HepG2 (cell line): Measurements from ENCODE around the gene KLKB1. TPM values are rescaled to one million over a fixed set of nuclear protein-coding genes. Genes with fewer than 3 reads are reported as not detected.

Experiments
- ATAC-seq: fragments of 200-7000 bp; cut with Tn5 transposase; 3 replicates; pipeline ENCODE4 v1.9.1; 2020; ENCODE audit warnings: mild to moderate bottlenecking, moderate library complexity
- BruUV-seq: library from RNA; stranded (reverse); fragments of 400-500 nt; replicated peaks from 2 replicates; lab custom pipeline; 2021; lab: Mats Ljungman, UMichigan
- CTCF ChIA-PET: fragments of 300-600 bp; formaldehyde crosslinking; extraction: SDS; loops from one replicate; lab custom pipeline; 2021; ENCODE audit warnings: low total read pairs, inconsistent platforms, low intra/inter-chr PET ratio; lab: Yijun Ruan, JAX
- POLR2A ChIA-PET: fragments of 350-600 bp; sonication (Branson Sonifier 250); formaldehyde crosslinking; loops from one replicate; lab custom pipeline; 2020; ENCODE audit warnings: antibody characterized with exemption, inconsistent platforms; lab: Yijun Ruan, JAX
- DNase-seq: peaks from one replicate; pipeline ENCODE4 v3.0.0-alpha.2; 2015; ENCODE audit warnings: low spot score
- FAIRE-seq: peaks from 3 replicates; lab custom pipeline; 2011; peaks lifted over from hg19 to GRCh38; lab: Jason Lieb, UNC
- H2AFZ ChIP-seq: one replicate; pipeline ENCODE4 v1.6.1; 2011; ENCODE audit warnings: low read length, inconsistent platforms
- H3K27ac ChIP-seq: fragments of 300-600 bp; 3 replicates; pipeline ENCODE4 v1.8.0; 2011; ENCODE audit warnings: mixed run types, mild to moderate bottlenecking, mixed read lengths, low read length, inconsistent platforms; ENCODE audit not compliant: insufficient read depth; ENCODE audit errors: extremely low read length
- H3K27me3 ChIP-seq, 2 experiments: fragments of 200-600 bp in 1 of 2; 2 replicates in 1 of 2; 3 replicates in 1 of 2; pipeline versions ENCODE4 v1.6.0 to v1.8.0; 2011; ENCODE audit warnings: low read length in 2 of 2, mild to moderate bottlenecking in 2 of 2, moderate library complexity in 2 of 2, inconsistent platforms in 1 of 2; ENCODE audit not compliant: insufficient read depth in 2 of 2, control insufficient read depth in 1 of 2
- H3K36me3 ChIP-seq, 2 experiments: fragments of 200-600 bp in 1 of 2; replicated peaks in 1 of 2; 2 replicates in 1 of 2; 3 replicates in 1 of 2; pipeline versions ENCODE4 v1.5.1 to v1.8.0; 2011; ENCODE audit warnings: low read length in 2 of 2, inconsistent platforms in 1 of 2; ENCODE audit not compliant: insufficient read depth in 2 of 2, control insufficient read depth in 1 of 2
- H3K4me1 ChIP-seq: 2 replicates; pipeline ENCODE4 v1.5.1; 2012; ENCODE audit warnings: low read length, inconsistent platforms; ENCODE audit not compliant: insufficient read depth
- H3K4me2 ChIP-seq: 2 replicates; pipeline ENCODE4 v1.6.0; 2011; ENCODE audit warnings: low read depth, low read length, inconsistent platforms
- H3K4me3 ChIP-seq, 3 experiments: fragments of 200-600 bp in 1 of 3; sonication (generic), shearing (Covaris generic) in 1 of 3; replicated peaks in 1 of 3; 2 replicates each; pipeline ENCODE4 v1.5.1; 2011 to 2016; ENCODE audit warnings: low read length in 3 of 3, inconsistent platforms in 2 of 3, low read depth in 2 of 3, mild to moderate bottlenecking in 2 of 3, control low read depth in 1 of 3, mixed read lengths in 1 of 3; ENCODE audit not compliant: insufficient read depth in 1 of 3
- H3K79me2 ChIP-seq: one replicate; pipeline ENCODE4 v1.6.1; 2011; ENCODE audit warnings: low read length, inconsistent platforms; ENCODE audit not compliant: insufficient read depth
- H3K9ac ChIP-seq: 2 replicates; pipeline ENCODE4 v1.6.0; 2011; ENCODE audit warnings: mild to moderate bottlenecking, low read depth, low read length, inconsistent platforms; ENCODE audit not compliant: insufficient read depth
- H3K9me3 ChIP-seq: 2 replicates; pipeline ENCODE4 v1.5.1; 2012; ENCODE audit warnings: mild to moderate bottlenecking, low read length
- H4K20me1 ChIP-seq: 2 replicates; pipeline ENCODE4 v1.6.0; 2011; ENCODE audit warnings: inconsistent platforms, mild to moderate bottlenecking, low read length, moderate library complexity; ENCODE audit not compliant: insufficient read depth
- GFI1 ChIP-seq: sonication (generic); formaldehyde crosslinking; IDR thresholded peaks from 2 replicates; pipeline ENCODE4 v1.5.0; 2020; ENCODE audit warnings: missing genetic modification reagents, mild to moderate bottlenecking, borderline replicate concordance
- GTF2F1 ChIP-seq: fragments of 150-350 bp; IDR thresholded peaks from 2 replicates; pipeline ENCODE4 v1.6.1; 2014; ENCODE audit warnings: low read length
- ISL2 ChIP-seq: sonication (generic); formaldehyde crosslinking; IDR thresholded peaks from 2 replicates; pipeline ENCODE4 v1.5.0; 2020; ENCODE audit warnings: missing genetic modification reagents
- MAFK ChIP-seq, 2 experiments: IDR thresholded peaks in 1 of 2; conservative IDR thresholded peaks in 1 of 2; 2 replicates each; pipeline ENCODE4 v1.6.1; 2011; ENCODE audit warnings: improper control_type of control experiment in 2 of 2, low read length in 2 of 2
- MTA3 ChIP-seq: sonication (generic); formaldehyde crosslinking; IDR thresholded peaks from 2 replicates; pipeline ENCODE4 v1.4.0; 2020; ENCODE audit warnings: missing genetic modification reagents
- NFE2L2 ChIP-seq: fragments of 150-350 bp; IDR thresholded peaks from 2 replicates; pipeline ENCODE4 v1.6.1; 2014; ENCODE audit warnings: low read length
- NR2F1 ChIP-seq, 2 experiments: fragments of 450-650 bp in 1 of 2; formaldehyde crosslinking in 1 of 2; IDR thresholded peaks; 2 replicates each; pipeline versions ENCODE4 v1.5.0 to v1.6.1; 2016 to 2020; ENCODE audit warnings: mild to moderate bottlenecking in 1 of 2, missing compliant biosample characterization in 1 of 2, missing genetic modification reagents in 1 of 2, moderate library complexity in 1 of 2
- SNAI1 ChIP-seq: sonication (generic); formaldehyde crosslinking; IDR thresholded peaks from 2 replicates; pipeline ENCODE4 v1.5.0; 2020; ENCODE audit warnings: mild to moderate bottlenecking, missing genetic modification reagents, borderline replicate concordance
- ZNF20 ChIP-seq: sonication (generic); formaldehyde crosslinking; IDR thresholded peaks from 2 replicates; pipeline ENCODE4 v1.4.0; 2020; ENCODE audit warnings: mild to moderate bottlenecking, moderate library complexity, missing genetic modification reagents
- ZNF441 ChIP-seq: sonication (generic); formaldehyde crosslinking; IDR thresholded peaks from 2 replicates; pipeline ENCODE4 v1.7.0; 2021; ENCODE audit warnings: missing genetic modification reagents, borderline replicate concordance
- ZNF567 ChIP-seq: sonication (generic); formaldehyde crosslinking; IDR thresholded peaks from 2 replicates; pipeline ENCODE4 v1.8.1; 2023; ENCODE audit warnings: mild to moderate bottlenecking, missing genetic modification reagents, borderline replicate concordance
- ZNF747 ChIP-seq: sonication (generic); formaldehyde crosslinking; IDR thresholded peaks from 2 replicates; pipeline ENCODE4 v1.8.1; 2023; ENCODE audit warnings: missing genetic modification reagents, mild to moderate bottlenecking, borderline replicate concordance
- ZSCAN25 ChIP-seq: sonication (generic); formaldehyde crosslinking; IDR thresholded peaks from 2 replicates; pipeline ENCODE4 v1.8.0; 2022; ENCODE audit warnings: mild to moderate bottlenecking, missing genetic modification reagents
- ZSCAN29 ChIP-seq: sonication (generic); formaldehyde crosslinking; conservative IDR thresholded peaks from 2 replicates; pipeline ENCODE4 v1.4.0; 2020; ENCODE audit warnings: mild to moderate bottlenecking, missing genetic modification reagents
- WGBS: methylation state at CpG from one replicate; pipeline ENCODE4 v1.1.6; 2017; ENCODE audit warnings: low lambda C conversion rate; 5-methylcytosine and 5-hydroxymethylcytosine counted together
- in situ Hi-C: cut with HindIII; loops from 2 replicates; pipeline ENCODE4 v1.10.0; 2017; ENCODE audit warnings: low pct_unique_long_range_greater_than_20kb; ENCODE audit not compliant: extremely low pct_ligation_motif_present
- intact Hi-C: fragments of 100-400 bp; cut with micrococcal nuclease; formaldehyde crosslinking; loops from one replicate; pipeline ENCODE4 v1.10.0; 2022; ENCODE audit not compliant: unreplicated experiment
- polyA plus RNA-seq, 8 experiments: library from polyadenylated mRNA; depleted of rRNA in 3 of 8; stranded (reverse) in 7 of 8; unstranded in 1 of 8; fragments of >200 nt; fragmentation: Illumina TruSeq in 4 of 8; extraction: Trizol in 4 of 8; gene quantifications; 2 replicates each; pipeline versions ENCODE4 v1.2.1 to v1.2.3, GENCODE V29; 2011 to 2016; ENCODE audit warnings: low read depth in 4 of 8, missing spikeins in 1 of 8, mixed read lengths in 1 of 8; ENCODE audit not compliant: insufficient read depth in 1 of 8
- total RNA-seq, 5 experiments: library from RNA; depleted of rRNA; stranded (reverse); fragments of >200 nt; fragmentation: Illumina TruSeq; extraction: Trizol; gene quantifications; 2 replicates each; pipeline ENCODE4 v1.2.3, GENCODE V29; 2016; ENCODE audit warnings: low read depth in 1 of 5
- TF ChIP-seq, protein P1 (sequence below): sonication (generic); formaldehyde crosslinking; IDR thresholded peaks from 2 replicates; pipeline ENCODE4 v1.5.1; 2020; ENCODE audit warnings: missing genetic modification reagents, mild to moderate bottlenecking, borderline replicate concordance
- TF ChIP-seq, protein P2 (sequence below): sonication (generic); formaldehyde crosslinking; IDR thresholded peaks from 2 replicates; pipeline ENCODE4 v1.8.0; 2022; ENCODE audit warnings: missing genetic modification reagents, mild to moderate bottlenecking, inconsistent platforms, borderline replicate concordance

KLKB1 gene
- total and polyA plus RNA-seq, 2 of the 13 experiments (the other 11 are each of a cell fraction or from before 2014, with no cell fraction given) = 0.26 to 0.49 TPM

DNA sequence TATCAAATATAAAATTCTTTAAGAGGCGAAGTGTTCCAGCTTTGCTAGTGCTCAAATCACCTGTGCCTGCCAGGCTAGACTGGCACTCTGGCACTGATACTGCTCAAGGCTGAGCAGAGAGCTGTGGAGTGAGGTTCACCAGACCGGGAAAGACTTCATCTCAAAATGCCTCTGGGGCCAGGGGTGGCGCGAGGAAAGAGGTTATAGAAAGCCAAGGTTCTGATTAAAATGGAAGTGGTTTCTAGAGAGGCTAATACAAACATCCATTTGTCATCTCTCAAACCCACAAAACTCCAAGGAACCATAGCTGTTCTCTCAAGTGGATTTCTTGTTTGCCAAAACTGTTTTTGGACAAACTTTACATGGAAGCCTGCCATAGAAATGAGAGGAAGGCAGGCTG is 80.2 kb downstream of the KLKB1 start:
- Histone ChIP-seq H3K79me2 (no peaks in the 10 kb centered on the region), H3K9me3 (no peaks in the 10 kb centered on the region), H3K36me3 (no peaks in the 10 kb centered on the region), H3K4me3 (no peak overlapping the region), H2AFZ (no peak overlapping the region), H4K20me1 (no peaks in the 10 kb centered on the region), H3K4me2 (no peak overlapping the region), H3K27me3 (peaks cover 0 to 40% of the 10 kb centered on the region in 2 experiments; a peak in 2 of 5 replicates), H3K9ac (no peak overlapping the region), H3K27ac (no peak overlapping the region), H3K4me1 (no peaks in the 10 kb centered on the region)
- no peak for DNase-seq
- CTCF ChIA-PET = no interaction called here
- TF ChIP-seq ZNF20 (no peak), NFE2L2 (no peak), ISL2 (CRISPR knock-in tag) (no peak), ZNF441 (no peak), ZSCAN25 (CRISPR knock-in tag) (no peak), GFI1 (CRISPR knock-in tag) (no peak)
- TF ChIP-seq, protein P1, sequence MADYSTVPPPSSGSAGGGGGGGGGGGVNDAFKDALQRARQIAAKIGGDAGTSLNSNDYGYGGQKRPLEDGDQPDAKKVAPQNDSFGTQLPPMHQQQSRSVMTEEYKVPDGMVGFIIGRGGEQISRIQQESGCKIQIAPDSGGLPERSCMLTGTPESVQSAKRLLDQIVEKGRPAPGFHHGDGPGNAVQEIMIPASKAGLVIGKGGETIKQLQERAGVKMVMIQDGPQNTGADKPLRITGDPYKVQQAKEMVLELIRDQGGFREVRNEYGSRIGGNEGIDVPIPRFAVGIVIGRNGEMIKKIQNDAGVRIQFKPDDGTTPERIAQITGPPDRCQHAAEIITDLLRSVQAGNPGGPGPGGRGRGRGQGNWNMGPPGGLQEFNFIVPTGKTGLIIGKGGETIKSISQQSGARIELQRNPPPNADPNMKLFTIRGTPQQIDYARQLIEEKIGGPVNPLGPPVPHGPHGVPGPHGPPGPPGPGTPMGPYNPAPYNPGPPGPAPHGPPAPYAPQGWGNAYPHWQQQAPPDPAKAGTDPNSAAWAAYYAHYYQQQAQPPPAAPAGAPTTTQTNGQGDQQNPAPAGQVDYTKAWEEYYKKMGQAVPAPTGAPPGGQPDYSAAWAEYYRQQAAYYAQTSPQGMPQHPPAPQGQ = no peak
- no TSS peak for BruUV-seq
- POLR2A ChIA-PET = no interaction called here
- ATAC-seq = no peak
- 12% methylated on average over 4 of the region's 4 CpGs for WGBS
- intact Hi-C loops (no loop called here), in situ Hi-C loops (loop anchor here (10.0 kb wide), 1 partner anchor 277 kb away; no protein-coding TSS in a partner anchor)
- no peak for FAIRE-seq

DNA sequence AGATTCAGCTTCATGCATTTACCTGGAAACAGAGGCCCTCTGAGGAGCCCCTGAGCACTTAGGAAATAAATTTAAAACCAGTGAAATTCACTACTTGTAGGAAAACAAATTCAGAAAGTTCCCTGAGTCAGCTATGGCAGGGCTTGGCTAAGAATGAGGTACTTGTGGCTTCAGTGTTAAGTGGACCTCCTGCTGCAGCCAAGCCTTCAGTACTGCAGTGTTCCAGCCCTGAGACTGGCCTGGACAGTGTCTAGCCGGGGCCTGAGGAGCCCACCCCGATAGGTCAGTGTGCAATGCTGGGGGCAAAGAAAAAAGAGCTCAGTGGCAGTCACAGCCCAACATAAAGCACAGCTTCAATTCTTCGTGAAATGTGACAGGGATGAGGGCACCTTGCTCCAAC is 80.6 kb downstream of the KLKB1 start:
- no peaks in the 10 kb centered on the region for H3K9me3 ChIP-seq
- no peak for FAIRE-seq
- H3K79me2 ChIP-seq = no peaks in the 10 kb centered on the region
- no peaks in the 10 kb centered on the region for H3K36me3 ChIP-seq
- H2AFZ ChIP-seq = no peak overlapping the region
- H3K4me2 ChIP-seq = no peak overlapping the region
- H3K4me1 ChIP-seq = no peaks in the 10 kb centered on the region
- in situ Hi-C loops (loop anchor here (10.0 kb wide), 1 partner anchor 277 kb away; no protein-coding TSS in a partner anchor), intact Hi-C loops (no loop called here)
- H4K20me1 ChIP-seq = no peaks in the 10 kb centered on the region
- peaks cover 0 to 43% of the 10 kb centered on the region in 2 experiments; a peak in 2 of 5 replicates for H3K27me3 ChIP-seq
- no peak for ATAC-seq
- CTCF ChIA-PET = no interaction called here
- BruUV-seq = no TSS peak
- no peak overlapping the region for H3K4me3 ChIP-seq
- no peak overlapping the region for H3K9ac ChIP-seq
- no peak for DNase-seq
- POLR2A ChIA-PET = no interaction called here
- 7% methylated on average over 3 of the region's 3 CpGs for WGBS
- no peak overlapping the region for H3K27ac ChIP-seq
- TF ChIP-seq ZNF567 (CRISPR knock-in tag) (no peak), MTA3 (CRISPR knock-in tag) (no peak), ZNF747 (no peak), ZSCAN29 (CRISPR knock-in tag) (no peak), SNAI1 (CRISPR knock-in tag) (no peak), NR2F1 (CRISPR knock-in tag; IDR thresholded peaks at IDR 0.05) (no peak), MAFK (conservative IDR thresholded peaks at IDR 0.05 in 1 of 2, IDR thresholded peaks at IDR 0.05 in 1 of 2; ENCODE audit: low read length in 2 of 2) (no peak), GTF2F1 (no peak)
- TF ChIP-seq, protein P2, sequence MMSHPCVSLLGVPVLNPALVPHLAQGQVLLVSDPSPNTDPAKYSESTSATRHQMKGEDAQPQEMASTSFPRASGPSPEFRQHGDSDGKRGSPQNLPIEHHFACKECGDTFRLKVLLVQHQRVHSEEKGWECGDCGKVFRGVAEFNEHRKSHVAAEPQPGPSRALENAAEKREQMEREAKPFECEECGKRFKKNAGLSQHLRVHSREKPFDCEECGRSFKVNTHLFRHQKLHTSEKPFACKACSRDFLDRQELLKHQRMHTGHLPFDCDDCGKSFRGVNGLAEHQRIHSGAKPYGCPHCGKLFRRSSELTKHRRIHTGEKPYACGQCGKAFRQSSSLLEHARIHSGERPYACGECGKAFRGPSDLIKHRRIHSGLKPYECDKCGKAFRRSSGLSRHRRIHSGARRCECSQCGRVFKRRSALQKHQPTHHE (CRISPR knock-in tag) = no peak
